HuH-7.5 (cell line): ENCODE results near the gene ORMDL2.
A peak's percentile ranks its signal among the peaks of the same experiment; 100 is the strongest.

Source experiments
- DNase-seq: peaks from one replicate; pipeline ENCODE4 v3.0.0; 2011; ENCODE audit warnings: low spot score

Gene ORMDL2

GRCh38 chr12:55817345-55818139, at the start of gene ORMDL2, which contains the start of gene SARNP:
Gene ORMDL2 (plus strand): TSS chr12:55818041. CDS start chr12:55819000, 959 bp downstream.
Gene SARNP (minus strand): TSS chr12:55817724. CDS start chr12:55817701, 23 bp downstream.
- DNase-seq: peak; percentile 91

- DNase-seq: no peak
Measured at GRCh38 chr12:55771736-55772135, 46.1 kb upstream of the ORMDL2 start.

- no peak for DNase-seq
Measured at GRCh38 chr12:55777856-55778255, 40.0 kb upstream of the ORMDL2 start.

- DNase-seq: no peak
Measured at GRCh38 chr12:55780685-55781084, 37.2 kb upstream of the ORMDL2 start.

- no peak for DNase-seq
Measured at GRCh38 chr12:55788546-55788945, 29.3 kb upstream of the ORMDL2 start.

GRCh38 chr12:55789171-55789570, 28.7 kb upstream of the ORMDL2 start:
- no peak for DNase-seq

GRCh38 chr12:55789893-55790292, 27.9 kb upstream of the ORMDL2 start:
- DNase-seq: no peak

- DNase-seq: no peak
Measured at GRCh38 chr12:55795950-55796349, 21.9 kb upstream of the ORMDL2 start.

GRCh38 chr12:55797068-55797467, 20.8 kb upstream of the ORMDL2 start:
- peak; percentile 47 for DNase-seq

- DNase-seq: no peak
Measured at GRCh38 chr12:55797550-55797949, 20.3 kb upstream of the ORMDL2 start.

- DNase-seq: no peak
Measured at GRCh38 chr12:55806982-55807381, 10.9 kb upstream of the ORMDL2 start.

GRCh38 chr12:55809274-55809673, 8.6 kb upstream of the ORMDL2 start:
- no peak for DNase-seq

GRCh38 chr12:55812088-55812487, 5.8 kb upstream of the ORMDL2 start:
- no peak for DNase-seq

GRCh38 chr12:55814257-55814656, 3.6 kb upstream of the ORMDL2 start:
- DNase-seq: no peak

- no peak for DNase-seq
Measured at GRCh38 chr12:55815473-55815872, 2.4 kb upstream of the ORMDL2 start.

GRCh38 chr12:55816881-55817344, 928 bp upstream of the ORMDL2 start:
- DNase-seq: no peak

GRCh38 chr12:55818140-55818728, 393 bp downstream of the ORMDL2 start:
- no peak for DNase-seq

- DNase-seq: no peak
Measured at GRCh38 chr12:55818886-55819285, 1.0 kb downstream of the ORMDL2 start.

GRCh38 chr12:55820679-55821078, 2.8 kb downstream of the ORMDL2 start:
- no peak for DNase-seq

GRCh38 chr12:55822228-55822627, 4.4 kb downstream of the ORMDL2 start:
- DNase-seq: no peak

- no peak for DNase-seq
Measured at GRCh38 chr12:55823419-55823818, 5.6 kb downstream of the ORMDL2 start.

- no peak for DNase-seq
Measured at GRCh38 chr12:55824726-55825125, 6.9 kb downstream of the ORMDL2 start.

- no peak for DNase-seq
Measured at GRCh38 chr12:55827806-55828205, 10.0 kb downstream of the ORMDL2 start.
